IMR-90 (cell line): ENCODE data around the gene TPPP.
"Not testable (repeated sequence)": the region's sequence is repeated elsewhere in the genome, so short reads cannot be mapped to it uniquely, and the experiment has no call there.

Experiments
- BHLHE40 ChIP-seq: fragments of 150-350 bp; IDR thresholded peaks from 2 replicates; pipeline ENCODE4 v1.6.1; 2016; ENCODE audit warnings: mild to moderate bottlenecking, low read depth, low read length
- CHD1 ChIP-seq: IDR thresholded peaks from 2 replicates; pipeline ENCODE4 v1.6.1; 2012; ENCODE audit warnings: low read depth, low read length, improper control_type of control experiment
- CTCF ChIP-seq: conservative IDR thresholded peaks from 2 replicates; pipeline ENCODE4 v1.5.1; 2012; ENCODE audit warnings: mild to moderate bottlenecking, low read depth, low read length, improper control_type of control experiment
- ELK1 ChIP-seq: fragments of 150-350 bp; IDR thresholded peaks from 2 replicates; pipeline ENCODE4 v1.6.1; 2016; ENCODE audit warnings: low read depth, mild to moderate bottlenecking, low read length, moderate library complexity, borderline replicate concordance
- MAFK ChIP-seq: IDR thresholded peaks from 2 replicates; pipeline ENCODE4 v1.6.1; 2012; ENCODE audit warnings: low read depth, low read length, improper control_type of control experiment
- MXI1 ChIP-seq: IDR thresholded peaks from 2 replicates; pipeline ENCODE4 v1.6.1; 2012; ENCODE audit warnings: low read depth, mild to moderate bottlenecking, low read length, moderate library complexity, borderline replicate concordance
- POLR2A ChIP-seq: IDR thresholded peaks from 2 replicates; pipeline ENCODE4 v1.6.1; 2012; ENCODE audit warnings: mild to moderate bottlenecking, low read depth, low read length
- RAD21 ChIP-seq: IDR thresholded peaks from 2 replicates; pipeline ENCODE4 v1.6.1; 2012; ENCODE audit warnings: low read length, improper control_type of control experiment
- RCOR1 ChIP-seq: IDR thresholded peaks from 2 replicates; pipeline ENCODE4 v1.6.1; 2012; ENCODE audit warnings: mild to moderate bottlenecking, low read length, improper control_type of control experiment; ENCODE audit not compliant: insufficient replicate concordance
- RFX5 ChIP-seq: IDR thresholded peaks from 2 replicates; pipeline ENCODE4 v1.8.0; 2012; ENCODE audit warnings: low read depth, mild to moderate bottlenecking, low read length, moderate library complexity
- SMC3 ChIP-seq: fragments of 150-350 bp; IDR thresholded peaks from 2 replicates; pipeline ENCODE4 v1.6.1; 2016; ENCODE audit warnings: low read depth, mild to moderate bottlenecking, antibody characterized with exemption, low read length, moderate library complexity

- not testable (repeated sequence) for TF ChIP-seq CTCF, ELK1, POLR2A, RFX5, MXI1, MAFK, BHLHE40, RAD21, RCOR1, CHD1, SMC3
Measured at GRCh38 chr5:708848-709517, 15.8 kb upstream of the TPPP start.
